Caco-2 (cell line): ENCODE measurements around the gene KIF5B. TPM values are rescaled to one million over a fixed set of nuclear protein-coding genes. Genes with fewer than 3 reads are reported as not detected.

ENCODE experiments used
- BruUV-seq: library from RNA; stranded (reverse); fragments of 400-500 nt; replicated peaks from 2 replicates; lab custom pipeline; 2021; lab: Mats Ljungman, UMichigan
- CTCF ChIA-PET: fragments of 300-600 bp; sonication (Branson Sonifier 250); formaldehyde crosslinking; loops from one replicate; lab custom pipeline; 2022; ENCODE audit warnings: antibody characterized with exemption; lab: Charles Lee
- POLR2A ChIA-PET: fragments of 300-600 bp; sonication (Branson Sonifier 250); formaldehyde crosslinking; loops from one replicate; lab custom pipeline; 2022; ENCODE audit warnings: antibody characterized with exemption; lab: Charles Lee
- DNase-seq, 2 experiments: peaks; one replicate each; pipeline versions ENCODE4 v3.0.0 to v3.0.0-alpha.2; 2020 to 2022
- H3K27me3 ChIP-seq: replicated peaks from 2 replicates; pipeline ENCODE4 v1.6.0; 2011; ENCODE audit warnings: low read length; ENCODE audit not compliant: control insufficient read depth, insufficient read depth
- H3K36me3 ChIP-seq: 2 replicates; pipeline ENCODE4 v1.5.1; 2011; ENCODE audit warnings: low read length; ENCODE audit not compliant: control insufficient read depth, insufficient read depth
- H3K4me1 ChIP-seq: fragments of 250-450 bp; sonication (Bioruptor Pico); 2 replicates; pipeline ENCODE4 v1.5.1; 2020; ENCODE audit warnings: mild to moderate bottlenecking
- H3K4me3 ChIP-seq: 2 replicates; pipeline ENCODE4 v1.5.1; 2011; ENCODE audit warnings: low read depth, mild to moderate bottlenecking, control low read depth, low read length
- H3K9me3 ChIP-seq: fragments of 250-450 bp; sonication (Bioruptor Pico); 2 replicates; pipeline ENCODE4 v1.5.1; 2020; ENCODE audit warnings: mild to moderate bottlenecking, moderate library complexity
- H3K27ac Mint-ChIP-seq: one replicate; pipeline ENCODE4 v1.8.0; 2022; ENCODE audit warnings: mixed read lengths; ENCODE audit not compliant: unreplicated experiment
- H3K27me3 Mint-ChIP-seq: one replicate; pipeline ENCODE4 v1.8.0; 2022; ENCODE audit warnings: mixed read lengths; ENCODE audit not compliant: insufficient read depth, unreplicated experiment
- H3K36me3 Mint-ChIP-seq: one replicate; pipeline ENCODE4 v1.8.0; 2022; ENCODE audit warnings: mild to moderate bottlenecking, mixed read lengths; ENCODE audit not compliant: insufficient read depth, unreplicated experiment
- H3K4me1 Mint-ChIP-seq: one replicate; pipeline ENCODE4 v1.8.0; 2022; ENCODE audit warnings: low read depth, mixed read lengths; ENCODE audit not compliant: unreplicated experiment
- H3K4me3 Mint-ChIP-seq: one replicate; pipeline ENCODE4 v1.8.0; 2022; ENCODE audit warnings: mild to moderate bottlenecking, moderate library complexity, mixed read lengths; ENCODE audit not compliant: unreplicated experiment
- H3K9me3 Mint-ChIP-seq: one replicate; pipeline ENCODE4 v1.8.0; 2022; ENCODE audit warnings: mixed read lengths; ENCODE audit not compliant: unreplicated experiment
- intact Hi-C: fragments of 100-400 bp; cut with micrococcal nuclease; formaldehyde crosslinking; loops from one replicate; pipeline ENCODE4 v1.10.0; 2022; ENCODE audit not compliant: unreplicated experiment
- total RNA-seq: library from RNA; stranded (reverse); gene quantifications from 2 replicates; pipeline ENCODE4 v1.2.3, GENCODE V29; 2022
- TF ChIP-seq, protein P1 (sequence below), 2 experiments: fragments of 200-600 bp in 1 of 2; IDR thresholded peaks; 1 replicate in 1 of 2; 2 replicates in 1 of 2; pipeline versions ENCODE4 v1.5.1 to v1.8.0; 2011 to 2022; ENCODE audit warnings: antibody characterized with exemption in 1 of 2, control low read depth in 1 of 2, inconsistent platforms in 1 of 2, low read depth in 1 of 2, low read length in 1 of 2, mild to moderate bottlenecking in 1 of 2, moderate library complexity in 1 of 2; ENCODE audit not compliant: insufficient read depth in 1 of 2, severe bottlenecking in 1 of 2, unreplicated experiment in 1 of 2

The KIF5B gene
- total RNA-seq, 1 experiment from 2014 or later = 183 TPM

DNA sequence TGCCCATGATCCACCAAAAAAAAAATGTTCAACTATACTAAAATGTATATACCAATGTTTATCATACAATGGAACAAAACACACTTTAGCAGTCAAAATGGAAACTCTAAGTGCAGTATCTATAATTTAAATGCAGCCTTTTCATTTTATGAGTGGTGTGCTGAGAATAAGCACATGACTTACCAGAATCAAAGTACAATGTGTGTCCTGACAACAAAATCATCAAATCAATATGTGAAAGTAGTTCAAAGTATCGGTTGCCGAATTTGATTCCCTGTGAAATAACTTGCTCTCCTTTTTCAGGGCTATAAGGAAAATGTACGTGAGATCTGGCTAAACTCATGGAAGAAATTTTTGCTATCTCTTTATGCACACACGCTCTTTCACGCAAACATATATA, 16.9 kb upstream of the KIF5B start:
- H3K36me3 Mint-ChIP-seq = no peaks in the 10 kb centered on the region
- ChIA-PET POLR2A (interaction anchor here (0.8 kb wide), 1 partner anchor 33 kb away, joined by 3 read pairs; no protein-coding TSS in a partner anchor), CTCF (no interaction called here)
- H3K27ac Mint-ChIP-seq = peak overlapping the region; percentile 56
- no peaks in the 10 kb centered on the region for H3K9me3 Mint-ChIP-seq
- peaks cover 14% of the 10 kb centered on the region for H3K4me1 Mint-ChIP-seq
- H3K36me3 ChIP-seq = no peaks in the 10 kb centered on the region
- BruUV-seq = no TSS peak
- no peaks in the 10 kb centered on the region for H3K9me3 ChIP-seq
- H3K27me3 ChIP-seq = no peaks in the 10 kb centered on the region
- intact Hi-C loops = no loop called here
- H3K27me3 Mint-ChIP-seq = no peaks in the 10 kb centered on the region
- no peak for DNase-seq
- H3K4me1 ChIP-seq = peaks cover 12% of the 10 kb centered on the region; the same call in 1 of the 2 replicates
- H3K4me3 ChIP-seq = no peak overlapping the region
- H3K4me3 Mint-ChIP-seq = no peak overlapping the region
- TF ChIP-seq, protein P1, sequence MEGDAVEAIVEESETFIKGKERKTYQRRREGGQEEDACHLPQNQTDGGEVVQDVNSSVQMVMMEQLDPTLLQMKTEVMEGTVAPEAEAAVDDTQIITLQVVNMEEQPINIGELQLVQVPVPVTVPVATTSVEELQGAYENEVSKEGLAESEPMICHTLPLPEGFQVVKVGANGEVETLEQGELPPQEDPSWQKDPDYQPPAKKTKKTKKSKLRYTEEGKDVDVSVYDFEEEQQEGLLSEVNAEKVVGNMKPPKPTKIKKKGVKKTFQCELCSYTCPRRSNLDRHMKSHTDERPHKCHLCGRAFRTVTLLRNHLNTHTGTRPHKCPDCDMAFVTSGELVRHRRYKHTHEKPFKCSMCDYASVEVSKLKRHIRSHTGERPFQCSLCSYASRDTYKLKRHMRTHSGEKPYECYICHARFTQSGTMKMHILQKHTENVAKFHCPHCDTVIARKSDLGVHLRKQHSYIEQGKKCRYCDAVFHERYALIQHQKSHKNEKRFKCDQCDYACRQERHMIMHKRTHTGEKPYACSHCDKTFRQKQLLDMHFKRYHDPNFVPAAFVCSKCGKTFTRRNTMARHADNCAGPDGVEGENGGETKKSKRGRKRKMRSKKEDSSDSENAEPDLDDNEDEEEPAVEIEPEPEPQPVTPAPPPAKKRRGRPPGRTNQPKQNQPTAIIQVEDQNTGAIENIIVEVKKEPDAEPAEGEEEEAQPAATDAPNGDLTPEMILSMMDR (IDR thresholded peaks at IDR 0.05; ENCODE audit: insufficient read depth in 1 of 2, low read depth in 1 of 2, low read length in 1 of 2, severe bottlenecking in 1 of 2, unreplicated experiment in 1 of 2) = no peak

DNA sequence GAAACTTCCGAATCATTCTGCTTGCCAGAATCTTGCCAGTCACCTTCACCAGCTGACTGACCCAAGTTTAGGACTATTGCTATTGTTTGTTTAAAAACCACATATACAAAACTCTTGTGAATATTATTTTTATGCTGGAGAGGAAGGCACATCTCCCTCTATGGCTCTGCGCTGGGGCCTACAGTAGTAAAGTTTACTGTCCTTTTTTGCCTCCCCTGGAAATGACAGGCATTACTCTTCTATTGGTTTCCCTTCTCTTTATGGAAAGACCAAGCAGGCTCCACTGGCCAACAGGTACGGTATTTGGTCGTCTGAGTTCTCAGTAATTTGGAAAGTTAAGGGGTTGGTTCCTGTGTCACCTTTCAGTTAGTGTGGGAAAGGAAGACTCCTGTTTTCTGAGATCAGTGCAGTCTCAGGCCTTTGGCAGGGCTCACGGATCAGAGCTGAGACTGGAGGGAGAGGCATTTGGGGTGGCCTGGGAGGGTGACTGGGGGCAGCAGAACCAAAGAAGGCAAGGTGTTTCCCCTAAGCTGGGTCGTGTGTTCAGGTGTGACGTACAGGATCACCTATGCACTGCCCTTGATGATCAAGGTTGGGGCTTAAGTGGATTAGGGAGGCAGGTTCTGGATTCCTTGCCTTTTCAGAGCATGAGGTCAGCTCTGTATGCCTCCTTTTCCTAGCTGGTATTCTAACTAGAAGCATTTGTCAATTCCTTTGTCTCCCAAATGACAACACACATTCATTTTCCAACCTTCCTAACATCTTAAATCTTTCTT, 16.0 kb upstream of the KIF5B start:
- Mint-ChIP-seq H3K36me3 (no peaks in the 10 kb centered on the region), H3K27me3 (no peaks in the 10 kb centered on the region), H3K27ac (peak overlapping the region; percentile 56), H3K4me3 (no peak overlapping the region), H3K4me1 (peaks cover 14% of the 10 kb centered on the region), H3K9me3 (no peaks in the 10 kb centered on the region)
- ChIA-PET POLR2A (interaction anchor here (0.8 kb wide), 1 partner anchor 34 kb away, joined by 3 read pairs; no protein-coding TSS in a partner anchor), CTCF (no interaction called here)
- Histone ChIP-seq H3K4me3 (no peak overlapping the region), H3K9me3 (no peaks in the 10 kb centered on the region), H3K4me1 (peaks cover 12% of the 10 kb centered on the region; the same call in 1 of the 2 replicates), H3K27me3 (no peaks in the 10 kb centered on the region), H3K36me3 (no peaks in the 10 kb centered on the region)
- BruUV-seq = no TSS peak
- DNase-seq = peak in 1 of 2 experiments; percentile 24
- intact Hi-C loops = no loop called here
- TF ChIP-seq, protein P1 (IDR thresholded peaks at IDR 0.05; ENCODE audit: insufficient read depth in 1 of 2, low read depth in 1 of 2, low read length in 1 of 2, severe bottlenecking in 1 of 2, unreplicated experiment in 1 of 2) = no peak

DNA sequence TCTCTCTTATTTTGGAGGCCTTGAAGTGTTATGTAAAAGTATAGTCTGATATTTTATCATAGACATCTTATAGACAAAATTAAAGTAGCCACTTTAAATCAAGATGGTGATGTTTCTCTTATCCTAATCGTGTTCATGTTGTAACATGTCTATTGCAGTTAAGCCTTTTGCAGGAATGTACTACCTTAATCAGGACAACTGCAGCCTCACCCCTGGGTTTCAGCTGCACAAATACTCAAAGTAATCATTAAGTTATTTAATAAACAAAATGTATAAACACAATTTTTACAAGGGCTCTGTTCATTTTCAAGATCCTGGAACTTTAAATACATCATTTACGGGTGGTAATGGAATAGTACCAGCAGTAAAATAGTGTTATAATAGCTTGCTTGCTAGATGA, 14.4 kb upstream of the KIF5B start:
- POLR2A ChIA-PET = no interaction called here
- TF ChIP-seq, protein P1 (IDR thresholded peaks at IDR 0.05; ENCODE audit: insufficient read depth in 1 of 2, low read depth in 1 of 2, low read length in 1 of 2, severe bottlenecking in 1 of 2, unreplicated experiment in 1 of 2) = no peak
- no peak overlapping the region for H3K4me3 Mint-ChIP-seq

More for the DNA sequence above, 14.4 kb upstream of the KIF5B start:
- Histone ChIP-seq H3K36me3 (no peaks in the 10 kb centered on the region), H3K9me3 (no peaks in the 10 kb centered on the region), H3K4me1 (peaks cover 12% of the 10 kb centered on the region), H3K4me3 (no peak overlapping the region), H3K27me3 (no peaks in the 10 kb centered on the region)
- BruUV-seq = no TSS peak
- H3K9me3 Mint-ChIP-seq = no peaks in the 10 kb centered on the region
- CTCF ChIA-PET = no interaction called here
- no peaks in the 10 kb centered on the region for H3K36me3 Mint-ChIP-seq
- H3K27ac Mint-ChIP-seq = no peak overlapping the region
- no peaks in the 10 kb centered on the region for H3K27me3 Mint-ChIP-seq
- intact Hi-C loops = no loop called here
- H3K4me1 Mint-ChIP-seq = peaks cover 14% of the 10 kb centered on the region
- no peak for DNase-seq
